MM.1S (cell line): Measurements from ENCODE around the gene SRPK2.
"Not testable (repeated sequence)": the region's sequence is repeated elsewhere in the genome, so short reads cannot be mapped to it uniquely, and the experiment has no call there.

ENCODE experiments used
- DNase-seq: peaks from one replicate; pipeline ENCODE4 v3.0.0-alpha.2; 2015
- H2AFZ ChIP-seq: fragments of 300-600 bp; sonication (generic); 2 replicates; pipeline ENCODE4 v1.6.0; 2016; ENCODE audit warnings: antibody characterized with exemption, low read length
- H3F3A ChIP-seq: fragments of 300-600 bp; sonication (generic); 2 replicates; pipeline ENCODE4 v1.6.1; 2016; ENCODE audit warnings: mild to moderate bottlenecking, antibody characterized with exemption, low read length, moderate library complexity, mixed read lengths; ENCODE audit not compliant: insufficient read depth
- H3K27ac ChIP-seq: fragments of 300-600 bp; sonication (generic); 2 replicates; pipeline ENCODE4 v1.5.1; 2016; ENCODE audit warnings: mild to moderate bottlenecking, low read length
- H3K27me3 ChIP-seq: fragments of 300-600 bp; sonication (generic); replicated peaks from 2 replicates; pipeline ENCODE4 v1.6.0; 2016; ENCODE audit warnings: low read length; ENCODE audit not compliant: insufficient read depth
- H3K36me3 ChIP-seq: fragments of 300-600 bp; sonication (generic); replicated peaks from 2 replicates; pipeline ENCODE4 v1.6.1; 2016; ENCODE audit warnings: mild to moderate bottlenecking, low read length, mixed read lengths; ENCODE audit not compliant: insufficient read depth
- H3K4me1 ChIP-seq: fragments of 300-600 bp; sonication (generic); 2 replicates; pipeline ENCODE4 v1.6.1; 2016; ENCODE audit warnings: low read length, mixed read lengths
- H3K4me2 ChIP-seq: fragments of 300-600 bp; sonication (generic); 2 replicates; pipeline ENCODE4 v1.6.0; 2016; ENCODE audit warnings: low read depth, low read length
- H3K4me3 ChIP-seq: fragments of 300-600 bp; sonication (generic); 2 replicates; pipeline ENCODE4 v1.5.1; 2016; ENCODE audit warnings: low read length, mixed read lengths
- H3K79me2 ChIP-seq: fragments of 300-600 bp; sonication (generic); 2 replicates; pipeline ENCODE4 v1.6.1; 2016; ENCODE audit warnings: mixed run types, low read length, mixed read lengths
- H3K9ac ChIP-seq: fragments of 300-600 bp; sonication (generic); 2 replicates; pipeline ENCODE4 v1.6.1; 2016; ENCODE audit warnings: low read length, mixed read lengths
- H3K9me2 ChIP-seq: fragments of 300-600 bp; sonication (generic); replicated peaks from 2 replicates; pipeline ENCODE4 v1.6.1; 2016; ENCODE audit warnings: mild to moderate bottlenecking, low read length, mixed read lengths; ENCODE audit not compliant: insufficient read depth
- H3K9me3 ChIP-seq: fragments of 300-600 bp; sonication (generic); replicated peaks from 2 replicates; pipeline ENCODE4 v1.6.1; 2016; ENCODE audit warnings: mild to moderate bottlenecking, low read length, mixed read lengths; ENCODE audit not compliant: insufficient read depth
- H4K20me1 ChIP-seq: fragments of 300-600 bp; sonication (generic); 2 replicates; pipeline ENCODE4 v1.6.1; 2016; ENCODE audit warnings: mild to moderate bottlenecking, low read length, moderate library complexity, mixed read lengths; ENCODE audit not compliant: insufficient read depth
- CTCF ChIP-seq: fragments of 300-600 bp; sonication (generic); IDR thresholded peaks from 2 replicates; pipeline ENCODE4 v1.5.1; 2016; ENCODE audit warnings: antibody characterized with exemption, low read length, mixed read lengths
- EZH2 ChIP-seq: fragments of 300-600 bp; sonication (generic); optimal IDR thresholded peaks from 2 replicates; pipeline ENCODE3; 2017; ENCODE audit warnings: low read depth, mild to moderate bottlenecking, antibody characterized with exemption, low read length, mixed read lengths
- EZH2phosphoT487 ChIP-seq: fragments of 300-600 bp; sonication (generic); IDR thresholded peaks from 2 replicates; pipeline ENCODE4 v1.6.1; 2018; ENCODE audit warnings: antibody characterized with exemption, low read length

SRPK2 gene

DNA sequence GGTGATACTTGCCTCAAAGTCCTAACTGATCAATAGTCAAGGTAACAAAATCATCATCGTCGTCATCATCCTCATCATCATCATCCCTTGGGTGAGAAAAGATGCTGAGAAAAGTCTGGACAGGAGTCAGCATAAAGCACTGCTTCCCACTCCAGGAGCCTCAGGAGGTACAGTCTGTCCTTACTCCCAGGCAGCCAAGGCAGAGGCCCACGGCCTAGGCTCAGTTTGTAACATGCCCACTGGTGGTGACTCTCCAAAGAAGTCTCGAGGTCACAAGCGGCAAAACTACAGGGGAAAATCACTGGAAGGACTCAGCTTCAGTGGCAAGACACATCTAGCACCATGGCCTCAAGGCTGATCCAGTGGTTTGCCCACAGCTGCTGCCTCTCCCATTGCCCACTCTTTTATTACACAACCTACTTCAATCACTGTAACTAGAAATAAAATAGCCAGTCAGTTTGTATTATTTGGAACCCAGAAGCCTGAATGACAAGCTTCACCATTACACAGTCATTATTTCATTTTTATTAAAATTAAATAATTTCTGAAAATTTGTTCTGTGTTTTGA, 150.4 kb downstream of the SRPK2 start:
- Histone ChIP-seq H3K9me3 (no peaks in the 10 kb centered on the region), H3K4me2 (no peak overlapping the region), H3K4me1 (no peaks in the 10 kb centered on the region; the same call in none of the 2 replicates), H3K9me2 (no peaks in the 10 kb centered on the region), H3K4me3 (no peak overlapping the region), H2AFZ (no peak overlapping the region), H3K9ac (no peak overlapping the region), H3F3A (no peaks in the 10 kb centered on the region), H4K20me1 (peaks cover 15% of the 10 kb centered on the region; the same call in 1 of the 2 replicates), H3K27me3 (no peaks in the 10 kb centered on the region), H3K79me2 (peaks cover 98% of the 10 kb centered on the region), H3K36me3 (no peaks in the 10 kb centered on the region), H3K27ac (no peak overlapping the region)
- TF ChIP-seq EZH2, result no peak
- TF ChIP-seq CTCF, result no peak
- no peak for TF ChIP-seq EZH2phosphoT487
- DNase-seq, result no peak

- H3K79me2 ChIP-seq, result peaks cover 96% of the 10 kb centered on the region
- H3K27me3 ChIP-seq, result no peaks in the 10 kb centered on the region
- H3K36me3 ChIP-seq, result no peaks in the 10 kb centered on the region
- no peak overlapping the region for H3K9ac ChIP-seq
- H3K9me3 ChIP-seq, result no peaks in the 10 kb centered on the region
- H3K4me3 ChIP-seq, result no peak overlapping the region
- no peaks in the 10 kb centered on the region for H3F3A ChIP-seq
- peaks cover 6% of the 10 kb centered on the region; the same call in 1 of the 2 replicates for H4K20me1 ChIP-seq
- H3K27ac ChIP-seq, result no peak overlapping the region
- H3K4me1 ChIP-seq, result no peaks in the 10 kb centered on the region
- TF ChIP-seq CTCF, result no peak
- no peaks in the 10 kb centered on the region for H3K9me2 ChIP-seq
- H3K4me2 ChIP-seq, result no peak overlapping the region
- no peak for DNase-seq
- H2AFZ ChIP-seq, result no peak overlapping the region
Observed at GRCh38 chr7:105234886-105235285, 153.8 kb downstream of the SRPK2 start.

DNA sequence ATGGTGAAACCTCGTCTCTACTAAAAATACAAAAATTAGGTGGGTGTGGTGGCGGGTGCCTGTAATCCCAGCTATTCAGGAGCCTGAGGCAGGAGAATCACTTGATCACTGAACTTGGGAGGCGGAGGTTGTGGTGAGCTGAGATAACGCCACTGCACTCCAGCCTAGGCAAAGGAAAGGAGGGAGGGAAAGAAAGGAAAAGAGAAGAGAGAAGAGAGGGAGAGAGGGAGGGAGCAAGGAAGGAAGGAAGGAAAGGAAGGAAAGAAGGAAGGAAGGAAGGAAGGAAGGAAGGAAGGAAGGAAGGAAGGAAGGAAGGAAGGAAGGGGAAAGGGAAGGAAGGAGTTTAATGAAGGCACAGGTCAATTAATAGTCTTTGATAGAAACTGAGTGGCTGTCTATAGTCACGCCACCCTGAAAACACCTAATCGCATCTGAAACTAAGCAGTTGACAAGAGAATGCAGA, 155.9 kb downstream of the SRPK2 start:
- H3K9me2 ChIP-seq, DNase-seq, H3K36me3 ChIP-seq, H3K9ac ChIP-seq, H3K27ac ChIP-seq, H2AFZ ChIP-seq, H3K4me3 ChIP-seq, H3K9me3 ChIP-seq, H3F3A ChIP-seq, H4K20me1 ChIP-seq, H3K27me3 ChIP-seq, H3K4me1 ChIP-seq, H3K4me2 ChIP-seq: not testable (repeated sequence)
- peaks cover 93% of the 10 kb centered on the region for H3K79me2 ChIP-seq

DNA sequence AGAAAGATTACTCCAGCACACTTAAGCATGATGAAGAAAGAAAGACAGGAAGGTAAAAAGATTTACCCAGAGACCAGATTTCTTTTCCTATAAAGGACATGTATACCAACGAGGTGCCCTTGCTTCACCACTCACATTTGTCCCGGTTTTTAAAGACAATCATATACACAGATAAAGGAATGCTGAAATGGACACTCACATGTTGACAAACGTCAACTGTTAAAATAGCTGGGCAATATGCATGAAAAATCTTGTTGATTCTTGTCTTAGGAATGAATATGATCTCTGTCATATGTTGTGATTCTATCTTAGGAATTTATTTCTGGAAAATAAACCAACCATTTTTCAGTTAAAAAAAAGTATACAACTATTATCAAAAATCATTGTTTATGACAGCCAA, 158.2 kb downstream of the SRPK2 start:
- Histone ChIP-seq H2AFZ (no peak overlapping the region), H3K79me2 (peaks cover 92% of the 10 kb centered on the region), H3K4me3 (no peak overlapping the region), H3F3A (peaks cover 6% of the 10 kb centered on the region), H3K9me3 (no peaks in the 10 kb centered on the region), H3K4me2 (no peak overlapping the region), H3K36me3 (no peaks in the 10 kb centered on the region), H3K27me3 (no peaks in the 10 kb centered on the region), H3K4me1 (peaks cover 4% of the 10 kb centered on the region), H3K9ac (no peak overlapping the region), H3K9me2 (no peaks in the 10 kb centered on the region), H4K20me1 (no peaks in the 10 kb centered on the region), H3K27ac (no peak overlapping the region)
- no peak for DNase-seq
- TF ChIP-seq EZH2, result no peak
- no peak for TF ChIP-seq CTCF
- TF ChIP-seq EZH2phosphoT487, result no peak
